Tibial artery (tissue), 4 donors: ENCODE measurements around the gene SYNDIG1.

Experiments used
- DNase-seq, 2 donors: peaks; one replicate each; pipeline ENCODE4 v3.0.0-alpha.2; 2019
- H3K27ac ChIP-seq, 2 donors: fragments of 200-600 bp; sonication (generic) in 1 of 2; 1 replicate in 1 of 2; 2 replicates in 1 of 2; pipeline ENCODE4 v1.5.1; 2018 to 2019; ENCODE audit warnings: mild to moderate bottlenecking in 1 of 2
- H3K27me3 ChIP-seq, 2 donors: fragments of 200-600 bp; sonication (generic) in 1 of 2; one replicate each; pipeline versions ENCODE4 v1.5.1 to v1.6.0; 2016 to 2019
- H3K36me3 ChIP-seq, 3 donors: fragments of 200-600 bp; sonication (generic) in 2 of 3; one replicate each; pipeline ENCODE4 v1.5.1; 2016 to 2019; ENCODE audit warnings: mild to moderate bottlenecking in 2 of 3
- H3K4me1 ChIP-seq, 4 donors: fragments of 200-600 bp; sonication (generic) in 2 of 4; 1 replicate in 3 of 4; 2 replicates in 1 of 4; pipeline ENCODE4 v1.5.1; 2016 to 2019
- H3K4me3 ChIP-seq, 2 donors: fragments of 200-600 bp; sonication (generic) in 1 of 2; 1 replicate in 1 of 2; 2 replicates in 1 of 2; pipeline ENCODE4 v1.5.1; 2018 to 2019; ENCODE audit warnings: mild to moderate bottlenecking in 2 of 2
- H3K9me3 ChIP-seq, 3 donors: fragments of 200-600 bp; sonication (generic) in 1 of 3; one replicate each; pipeline ENCODE4 v1.5.1; 2016 to 2019
- intact Hi-C: fragments of 100-400 bp; cut with DNase I; formaldehyde crosslinking; loops from one replicate; pipeline ENCODE4 v1.15.0; 2023; ENCODE audit warnings: low total_unique reads
- TF ChIP-seq, protein P1 (sequence below), 2 experiments: fragments of 200-600 bp in 1 of 2; fragments of 450-650 bp in 1 of 2; IDR thresholded peaks; one replicate each; pipeline ENCODE4 v1.5.1; 2017 to 2019; ENCODE audit warnings: antibody characterized with exemption in 2 of 2, mild to moderate bottlenecking in 1 of 2, moderate library complexity in 1 of 2

The SYNDIG1 gene

DNA sequence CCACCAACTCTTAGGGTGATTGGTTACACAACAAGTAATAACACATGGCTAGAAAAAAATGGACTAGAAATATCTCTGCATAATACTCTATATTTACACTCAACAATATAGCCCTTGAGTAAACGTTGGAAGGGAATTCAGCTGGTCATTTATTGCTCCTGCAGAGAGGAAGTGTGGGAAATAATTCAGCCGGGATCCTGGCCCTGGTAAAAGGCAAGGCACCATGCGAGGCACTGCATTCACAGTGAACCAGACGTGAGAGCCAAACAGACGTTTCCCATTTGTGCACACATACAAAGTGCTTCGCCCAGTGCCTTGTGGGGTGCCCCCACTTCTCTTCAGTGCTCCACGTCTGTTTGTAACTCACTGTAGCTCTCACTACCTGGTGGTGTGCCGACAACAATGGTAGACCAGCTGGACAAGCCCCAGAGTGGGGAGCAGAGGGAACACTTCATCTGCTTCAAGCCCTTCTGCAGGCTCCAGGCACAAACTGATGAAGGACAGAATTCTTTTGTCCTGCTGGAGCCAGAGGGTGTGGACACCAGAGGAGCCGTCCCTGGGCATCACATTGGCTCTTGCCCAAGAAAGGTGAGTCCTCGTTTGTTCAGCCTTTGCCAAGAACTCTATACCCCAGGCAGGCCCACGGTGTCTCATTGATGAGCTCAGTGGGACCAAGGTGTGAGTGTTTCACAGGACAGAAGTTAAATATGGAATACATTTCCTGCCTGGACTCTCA lies 18.8 kb downstream of the SYNDIG1 start:
- H3K27me3 ChIP-seq = no peaks in the 10 kb centered on the region
- H3K4me3 ChIP-seq = no peak overlapping the region
- H3K36me3 ChIP-seq = peaks cover 0 to 4% (median 0%) of the 10 kb centered on the region in 3 donors
- H3K4me1 ChIP-seq = no peaks in the 10 kb centered on the region
- intact Hi-C loops = no loop called here
- DNase-seq = no peak
- no peaks in the 10 kb centered on the region for H3K9me3 ChIP-seq
- no peak overlapping the region for H3K27ac ChIP-seq
- TF ChIP-seq, protein P1, sequence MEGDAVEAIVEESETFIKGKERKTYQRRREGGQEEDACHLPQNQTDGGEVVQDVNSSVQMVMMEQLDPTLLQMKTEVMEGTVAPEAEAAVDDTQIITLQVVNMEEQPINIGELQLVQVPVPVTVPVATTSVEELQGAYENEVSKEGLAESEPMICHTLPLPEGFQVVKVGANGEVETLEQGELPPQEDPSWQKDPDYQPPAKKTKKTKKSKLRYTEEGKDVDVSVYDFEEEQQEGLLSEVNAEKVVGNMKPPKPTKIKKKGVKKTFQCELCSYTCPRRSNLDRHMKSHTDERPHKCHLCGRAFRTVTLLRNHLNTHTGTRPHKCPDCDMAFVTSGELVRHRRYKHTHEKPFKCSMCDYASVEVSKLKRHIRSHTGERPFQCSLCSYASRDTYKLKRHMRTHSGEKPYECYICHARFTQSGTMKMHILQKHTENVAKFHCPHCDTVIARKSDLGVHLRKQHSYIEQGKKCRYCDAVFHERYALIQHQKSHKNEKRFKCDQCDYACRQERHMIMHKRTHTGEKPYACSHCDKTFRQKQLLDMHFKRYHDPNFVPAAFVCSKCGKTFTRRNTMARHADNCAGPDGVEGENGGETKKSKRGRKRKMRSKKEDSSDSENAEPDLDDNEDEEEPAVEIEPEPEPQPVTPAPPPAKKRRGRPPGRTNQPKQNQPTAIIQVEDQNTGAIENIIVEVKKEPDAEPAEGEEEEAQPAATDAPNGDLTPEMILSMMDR (IDR thresholded peaks at IDR 0.05) = no peak

DNA sequence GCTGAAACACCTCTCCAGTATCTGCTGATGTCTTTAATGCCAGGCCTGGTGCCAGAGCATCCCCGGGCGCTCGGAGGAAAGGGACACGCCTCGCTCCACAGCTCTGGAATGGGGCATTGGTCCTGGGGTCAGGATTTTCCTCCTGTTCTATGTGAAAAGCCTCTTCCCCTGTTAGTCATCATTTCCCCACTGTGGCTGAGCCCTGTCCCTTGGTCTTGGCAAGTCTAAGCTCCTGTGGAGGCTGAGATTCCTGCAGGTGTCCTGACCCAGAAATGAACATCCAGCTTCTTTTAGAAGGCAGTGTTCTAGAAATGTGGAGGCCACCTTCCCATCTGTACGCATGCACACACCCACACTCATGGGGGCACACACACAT lies 19.4 kb downstream of the SYNDIG1 start:
- Histone ChIP-seq H3K9me3 (no peaks in the 10 kb centered on the region), H3K27me3 (no peaks in the 10 kb centered on the region), H3K36me3 (peaks cover 0 to 4% (median 0%) of the 10 kb centered on the region in 3 donors), H3K27ac (no peak overlapping the region), H3K4me1 (no peaks in the 10 kb centered on the region), H3K4me3 (no peak overlapping the region)
- TF ChIP-seq, protein P1 (IDR thresholded peaks at IDR 0.05) = no peak
- DNase-seq = no peak
- intact Hi-C loops = no loop called here

DNA sequence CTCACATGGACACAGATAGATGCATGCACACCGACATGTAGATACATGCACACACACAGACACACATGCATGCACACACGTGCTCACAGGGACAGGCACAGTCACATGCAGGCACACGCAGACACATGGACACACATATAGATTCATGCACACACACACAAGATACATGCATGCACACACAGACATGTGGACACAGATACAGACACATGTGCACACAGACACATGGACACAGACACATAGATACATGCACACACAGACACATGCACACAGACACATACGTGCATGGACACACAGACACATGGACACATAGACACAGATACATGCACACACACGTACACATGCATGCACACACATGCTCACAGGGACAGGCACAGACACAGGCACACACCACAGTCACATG lies 19.8 kb downstream of the SYNDIG1 start:
- no peak for DNase-seq
- Histone ChIP-seq H3K27ac (no peak overlapping the region), H3K36me3 (peaks cover 0 to 4% (median 0%) of the 10 kb centered on the region in 3 donors), H3K27me3 (no peaks in the 10 kb centered on the region), H3K9me3 (no peaks in the 10 kb centered on the region), H3K4me1 (no peaks in the 10 kb centered on the region), H3K4me3 (no peak overlapping the region)
- TF ChIP-seq, protein P1 (IDR thresholded peaks at IDR 0.05) = no peak
- intact Hi-C loops = no loop called here

DNA sequence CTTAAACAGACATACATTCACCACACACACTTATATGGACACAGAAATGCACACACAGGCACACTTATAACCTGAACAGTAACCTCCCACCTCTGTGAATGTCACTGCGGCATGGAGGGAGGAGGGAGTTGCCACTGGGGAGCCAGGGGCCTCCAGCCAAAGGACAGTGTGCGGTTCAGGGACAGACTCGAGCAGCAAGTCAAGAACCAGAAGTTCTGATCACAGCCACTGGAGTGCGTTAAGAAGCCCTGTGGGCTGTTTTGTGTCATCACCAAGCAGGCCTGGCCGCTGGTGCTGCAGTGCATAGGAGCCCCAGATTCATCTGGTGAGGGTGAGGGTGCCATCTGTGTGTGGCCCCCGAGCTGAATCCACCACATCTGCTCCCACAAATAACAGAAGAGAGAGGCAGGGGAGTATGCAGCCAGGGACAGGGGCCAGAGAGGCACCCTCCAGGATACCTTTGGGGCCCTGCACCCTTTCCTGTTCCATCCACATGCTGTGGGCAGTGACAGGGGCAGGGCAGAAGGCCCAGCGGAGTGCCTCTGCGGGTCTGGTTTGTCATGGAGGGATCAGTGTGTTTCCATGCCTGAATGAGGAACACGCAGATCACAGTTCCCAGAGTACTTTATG lies 20.3 kb downstream of the SYNDIG1 start:
- H3K4me3 ChIP-seq = no peak overlapping the region
- H3K4me1 ChIP-seq = no peaks in the 10 kb centered on the region
- no peak for DNase-seq
- H3K27ac ChIP-seq = no peak overlapping the region
- TF ChIP-seq, protein P1 (IDR thresholded peaks at IDR 0.05) = no peak
- peaks cover 0 to 4% (median 0%) of the 10 kb centered on the region in 3 donors for H3K36me3 ChIP-seq
- intact Hi-C loops = no loop called here
- H3K9me3 ChIP-seq = no peaks in the 10 kb centered on the region
- H3K27me3 ChIP-seq = no peaks in the 10 kb centered on the region

DNA sequence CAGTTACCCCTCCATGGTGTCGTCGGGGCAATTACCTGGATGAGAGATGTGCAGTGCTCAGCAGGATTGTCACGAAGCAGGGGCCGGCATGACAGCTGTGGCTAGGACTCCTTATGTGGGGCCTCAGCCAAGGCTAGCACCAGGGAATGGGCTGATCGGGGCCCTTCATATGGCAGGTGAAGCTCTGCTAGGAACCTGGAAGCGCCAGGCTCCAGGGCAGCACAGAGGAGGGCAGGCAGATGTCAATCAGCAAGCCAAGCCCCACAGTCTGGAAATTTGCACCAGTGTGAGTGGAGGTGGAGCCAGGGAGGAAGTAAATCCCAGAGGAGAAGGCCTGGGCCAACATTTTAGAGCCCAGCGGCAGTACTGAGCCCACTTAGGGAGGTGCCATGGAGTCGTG lies 21.2 kb downstream of the SYNDIG1 start:
- Histone ChIP-seq H3K4me3 (no peak overlapping the region), H3K27me3 (no peaks in the 10 kb centered on the region), H3K27ac (no peak overlapping the region), H3K4me1 (no peaks in the 10 kb centered on the region), H3K36me3 (peaks cover 0 to 4% (median 0%) of the 10 kb centered on the region in 3 donors), H3K9me3 (no peaks in the 10 kb centered on the region)
- intact Hi-C loops = no loop called here
- TF ChIP-seq, protein P1 (IDR thresholded peaks at IDR 0.05) = no peak
- DNase-seq = no peak
